GM12892 (cell line): ENCODE measurements around the gene TMEM125.

ENCODE experiments used
- POLR2A ChIP-seq: IDR thresholded peaks from 2 replicates; pipeline ENCODE4 v1.6.1; 2011; ENCODE audit warnings: low read depth, low read length, control low read depth
- POLR2AphosphoS5 ChIP-seq: IDR thresholded peaks from 2 replicates; pipeline ENCODE4 v1.6.1; 2011; ENCODE audit warnings: low read depth, low read length, control low read depth

DNA sequence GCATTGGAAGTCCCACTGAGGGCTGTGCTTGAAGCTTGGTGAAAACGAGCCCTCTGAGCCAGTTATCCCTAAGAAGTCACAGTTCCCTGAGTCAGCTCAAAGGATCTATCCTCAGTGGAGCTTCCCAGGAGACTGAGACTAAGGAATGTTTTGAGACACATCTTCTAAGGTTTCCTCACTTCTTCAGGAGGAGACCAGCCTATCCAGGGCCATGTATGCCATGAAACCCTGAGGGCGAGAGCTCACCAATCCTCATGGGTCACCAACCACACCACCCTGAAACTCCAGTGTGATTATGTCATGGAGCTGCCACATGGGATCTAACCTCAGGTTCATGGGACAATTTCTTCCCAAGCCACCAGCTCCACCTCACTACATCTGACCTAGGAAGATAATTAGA is 23.4 kb downstream of the TMEM125 start:
- TF ChIP-seq POLR2A: no peak
- no peak for TF ChIP-seq POLR2AphosphoS5
